NCI-H128 (cell line): ENCODE results near the gene SLC45A1.

Experiments used
- DNase-seq: peaks from one replicate; lab custom pipeline; 2025; ENCODE audit not compliant: unreplicated experiment; lab: John Stamatoyannopoulos, UW

The SLC45A1 gene

GRCh38 chr1:8335246-8335645 lies 17.3 kb downstream of the SLC45A1 start:
- no peak for DNase-seq

- DNase-seq = no peak
Measured at GRCh38 chr1:8337776-8338525, 20.0 kb downstream of the SLC45A1 start.

GRCh38 chr1:8338526-8339202 lies 20.8 kb downstream of the SLC45A1 start:
- DNase-seq = no peak

GRCh38 chr1:8339203-8339600 lies 21.3 kb downstream of the SLC45A1 start:
- DNase-seq = no peak

- no peak for DNase-seq
Measured at GRCh38 chr1:8340448-8340847, 22.5 kb downstream of the SLC45A1 start.

- DNase-seq = no peak
Measured at GRCh38 chr1:8342325-8342724, 24.4 kb downstream of the SLC45A1 start.

GRCh38 chr1:8343044-8343443 lies 25.1 kb downstream of the SLC45A1 start:
- DNase-seq = no peak

- DNase-seq = no peak
Measured at GRCh38 chr1:8343464-8344001, 25.6 kb downstream of the SLC45A1 start.

- DNase-seq = no peak
Measured at GRCh38 chr1:8344893-8345507, 27.1 kb downstream of the SLC45A1 start.

- no peak for DNase-seq
Measured at GRCh38 chr1:8345621-8346415, 27.9 kb downstream of the SLC45A1 start.

- no peak for DNase-seq
Measured at GRCh38 chr1:8347635-8348034, 29.7 kb downstream of the SLC45A1 start.

- DNase-seq = no peak
Measured at GRCh38 chr1:8348047-8348776, 30.3 kb downstream of the SLC45A1 start.

- DNase-seq = peak; percentile 55
Measured at GRCh38 chr1:8348777-8349472, 31.0 kb downstream of the SLC45A1 start.

- DNase-seq = no peak
Measured at GRCh38 chr1:8349473-8349865, 31.6 kb downstream of the SLC45A1 start.

- DNase-seq = no peak
Measured at GRCh38 chr1:8349961-8350360, 32.0 kb downstream of the SLC45A1 start.

- no peak for DNase-seq
Measured at GRCh38 chr1:8350914-8351684, 33.2 kb downstream of the SLC45A1 start.

GRCh38 chr1:8351693-8352470 lies 34.0 kb downstream of the SLC45A1 start:
- DNase-seq = no peak

GRCh38 chr1:8352471-8352845 lies 34.5 kb downstream of the SLC45A1 start:
- no peak for DNase-seq
